Adrenal gland (tissue), 12 donors: ENCODE results near the gene TACC2. TPM values are rescaled to one million over a fixed set of nuclear protein-coding genes. Genes with fewer than 3 reads are reported as not detected.

Source experiments
- DNase-seq, 7 donors: peaks; one replicate each; pipeline ENCODE4 v3.0.0-alpha.2; 2019 to 2020
- H3K27ac ChIP-seq, 5 donors: fragments of 200-600 bp; sonication (generic) in 4 of 5; 1 replicate in 3 of 5; 2 replicates in 2 of 5; pipeline versions ENCODE4 v1.5.1 to v1.8.0; 2016 to 2020; ENCODE audit warnings: mild to moderate bottlenecking in 1 of 5
- H3K27me3 ChIP-seq: fragments of 200-600 bp; 2 replicates; pipeline ENCODE4 v1.8.0; 2021
- H3K36me3 ChIP-seq, 2 donors: fragments of 200-600 bp; replicated peaks in 1 of 2; 1 replicate in 1 of 2; 2 replicates in 1 of 2; pipeline versions ENCODE4 v1.5.1 to v1.8.0; 2018 to 2022
- H3K4me1 ChIP-seq, 2 donors: fragments of 200-600 bp; replicated peaks in 1 of 2; 1 replicate in 1 of 2; 2 replicates in 1 of 2; pipeline versions ENCODE4 v1.5.1 to v1.8.0; 2018 to 2021
- H3K4me3 ChIP-seq, 4 donors: fragments of 200-600 bp; sonication (generic) in 3 of 4; one replicate each; pipeline ENCODE4 v1.5.1; 2016 to 2018
- H3K9me3 ChIP-seq, 3 donors: fragments of 200-600 bp; sonication (generic) in 1 of 3; replicated peaks in 1 of 3; 1 replicate in 2 of 3; 2 replicates in 1 of 3; pipeline versions ENCODE4 v1.5.1 to v1.8.0; 2016 to 2021
- CTCF ChIP-seq, 6 experiments: fragments of 450-650 bp in 4 of 6; fragments of 200-600 bp in 2 of 6; sonication (generic) in 1 of 6; IDR thresholded peaks; 1 replicate in 5 of 6; 2 replicates in 1 of 6; pipeline versions ENCODE4 v1.5.1 to v1.8.0; 2016 to 2021; ENCODE audit warnings: antibody characterized with exemption in 6 of 6, mild to moderate bottlenecking in 2 of 6, moderate library complexity in 1 of 6
- POLR2A ChIP-seq, 2 donors: fragments of 450-650 bp; IDR thresholded peaks; one replicate each; pipeline ENCODE4 v1.6.1; 2017; ENCODE audit warnings: antibody characterized with exemption in 2 of 2, mild to moderate bottlenecking in 2 of 2, moderate library complexity in 1 of 2
- WGBS, 4 donors: extraction: QIAGEN DNeasy Blood & Tissue Kit in 2 of 4; methylation state at CpG; one replicate each; pipeline versions ENCODE4 v1.1.5 to v1.1.7; 2013 to 2017; 5-methylcytosine and 5-hydroxymethylcytosine counted together
- intact Hi-C, 2 donors: fragments of 100-400 bp; cut with DNase I; formaldehyde crosslinking; loops; one replicate each; pipeline versions ENCODE4 v1.14.1 to v1.15.0; 2022 to 2023
- polyA plus RNA-seq, 3 donors: library from polyadenylated mRNA; stranded (reverse); fragments of 200-250 nt in 2 of 3; fragments of 350-450 nt in 1 of 3; fragmentation: Illumina TruSeq in 1 of 3; extraction: RNeasy Lipid Tissue Mini Kit (QIAGEN cat#74804) in 1 of 3; gene quantifications; one replicate each; pipeline ENCODE4 v1.2.3, GENCODE V29; 2013 to 2014
- total RNA-seq, 9 donors: library from RNA; depleted of rRNA in 4 of 9; stranded (reverse); fragments of >200 nt in 4 of 9; fragments of 120-200 nt in 1 of 9; fragmentation: NEBNext Ultra II Directional in 1 of 9; extraction: Animal tissue kit (Norgen Biotek cat#: 25700) in 1 of 9; gene quantifications; one replicate each; pipeline versions ENCODE4 v1.1.0 to v1.2.4, GENCODE V29; 2013 to 2023
- donor health status: healthy with polysubstance abuse.
- donor health status: Bipolar disorder and iron deficiency.
- donor health status: DM: yes; HTN: yes; CAD: no.
- donor health status: DM: no; HTN: no; CAD: no.
- donor health status: DM: no; HTN: no; CAD: no.
- donor health status: DM: yes; HTN: yes; CAD: no.

TACC2 gene
- total and polyA plus RNA-seq, 12 donors = 11.3 to 45.7 (median 26.3) TPM

GRCh38 chr10:122255509-122256301 is 266.7 kb downstream of the TACC2 start:
- 87 to 90% (median 89%) methylated on average over 11 to 14 of the region's 14 CpGs for WGBS, 4 donors
- Histone ChIP-seq H3K36me3 (no peaks in the 10 kb centered on the region), H3K27me3 (no peaks in the 10 kb centered on the region), H3K27ac (no peak overlapping the region), H3K4me1 (peaks cover 0 to 9% of the 10 kb centered on the region in 2 donors), H3K9me3 (no peaks in the 10 kb centered on the region), H3K4me3 (no peak overlapping the region)
- no peak for DNase-seq
- no peak for TF ChIP-seq CTCF (IDR thresholded peaks at IDR 0.05)
- no peak for TF ChIP-seq POLR2A (IDR thresholded peaks at IDR 0.05)
- intact Hi-C loops = no loop called here

GRCh38 chr10:122257041-122257440 is 268.1 kb downstream of the TACC2 start:
- Histone ChIP-seq H3K36me3 (no peaks in the 10 kb centered on the region), H3K27me3 (no peaks in the 10 kb centered on the region), H3K4me1 (peaks cover 0 to 9% of the 10 kb centered on the region in 2 donors), H3K9me3 (peaks cover 0 to 6% (median 0%) of the 10 kb centered on the region in 3 donors), H3K27ac (no peak overlapping the region), H3K4me3 (no peak overlapping the region)
- DNase-seq = no peak
- intact Hi-C loops = no loop called here
- TF ChIP-seq CTCF (IDR thresholded peaks at IDR 0.05) (no peak), POLR2A (IDR thresholded peaks at IDR 0.05) (no peak)
- WGBS, 4 donors = 83 to 99% (median 91%) methylated on average over 3 of the region's 3 CpGs

GRCh38 chr10:122258136-122259074 is 269.4 kb downstream of the TACC2 start:
- intact Hi-C loops = no loop called here
- Histone ChIP-seq H3K4me1 (peaks cover 0 to 9% of the 10 kb centered on the region in 2 donors), H3K27me3 (no peaks in the 10 kb centered on the region), H3K27ac (no peak overlapping the region), H3K4me3 (no peak overlapping the region), H3K9me3 (peaks cover 0 to 6% (median 0%) of the 10 kb centered on the region in 3 donors), H3K36me3 (no peaks in the 10 kb centered on the region)
- TF ChIP-seq POLR2A (IDR thresholded peaks at IDR 0.05) = no peak
- no peak for TF ChIP-seq CTCF (IDR thresholded peaks at IDR 0.05)
- 75 to 82% (median 75%) methylated on average over 24 to 25 of the region's 25 CpGs for WGBS, 4 donors
- no peak for DNase-seq

GRCh38 chr10:122259075-122259466 is 270.1 kb downstream of the TACC2 start:
- Histone ChIP-seq H3K27ac (no peak overlapping the region), H3K36me3 (no peaks in the 10 kb centered on the region), H3K4me3 (no peak overlapping the region), H3K4me1 (peaks cover 0 to 3% of the 10 kb centered on the region in 2 donors), H3K9me3 (peaks cover 0 to 6% (median 0%) of the 10 kb centered on the region in 3 donors), H3K27me3 (no peaks in the 10 kb centered on the region)
- intact Hi-C loops = no loop called here
- DNase-seq = no peak
- no peak for TF ChIP-seq POLR2A (IDR thresholded peaks at IDR 0.05)
- TF ChIP-seq CTCF (IDR thresholded peaks at IDR 0.05) = no peak
- 88 to 94% (median 90%) methylated on average over 4 of the region's 4 CpGs for WGBS, 4 donors
